Astrocyte (in vitro differentiated cells and primary cell): ENCODE results near the gene PBOV1.

Source experiments
- EZH2 ChIP-seq: IDR thresholded peaks from 2 replicates; pipeline ENCODE4 v1.6.1; 2012; ENCODE audit warnings: mild to moderate bottlenecking, low read length, inconsistent platforms; ENCODE audit not compliant: insufficient read depth
- TF ChIP-seq, protein P1 (sequence below): IDR thresholded peaks from 2 replicates; pipeline ENCODE4 v1.5.1; 2011; ENCODE audit warnings: low read depth, mild to moderate bottlenecking, inconsistent platforms, low read length, moderate library complexity; ENCODE audit not compliant: insufficient read depth

GRCh38 chr6:138225953-138226352, 7.7 kb upstream of the PBOV1 start:
- no peak for TF ChIP-seq EZH2
- TF ChIP-seq, protein P1, sequence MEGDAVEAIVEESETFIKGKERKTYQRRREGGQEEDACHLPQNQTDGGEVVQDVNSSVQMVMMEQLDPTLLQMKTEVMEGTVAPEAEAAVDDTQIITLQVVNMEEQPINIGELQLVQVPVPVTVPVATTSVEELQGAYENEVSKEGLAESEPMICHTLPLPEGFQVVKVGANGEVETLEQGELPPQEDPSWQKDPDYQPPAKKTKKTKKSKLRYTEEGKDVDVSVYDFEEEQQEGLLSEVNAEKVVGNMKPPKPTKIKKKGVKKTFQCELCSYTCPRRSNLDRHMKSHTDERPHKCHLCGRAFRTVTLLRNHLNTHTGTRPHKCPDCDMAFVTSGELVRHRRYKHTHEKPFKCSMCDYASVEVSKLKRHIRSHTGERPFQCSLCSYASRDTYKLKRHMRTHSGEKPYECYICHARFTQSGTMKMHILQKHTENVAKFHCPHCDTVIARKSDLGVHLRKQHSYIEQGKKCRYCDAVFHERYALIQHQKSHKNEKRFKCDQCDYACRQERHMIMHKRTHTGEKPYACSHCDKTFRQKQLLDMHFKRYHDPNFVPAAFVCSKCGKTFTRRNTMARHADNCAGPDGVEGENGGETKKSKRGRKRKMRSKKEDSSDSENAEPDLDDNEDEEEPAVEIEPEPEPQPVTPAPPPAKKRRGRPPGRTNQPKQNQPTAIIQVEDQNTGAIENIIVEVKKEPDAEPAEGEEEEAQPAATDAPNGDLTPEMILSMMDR = no peak
